ENCODE results near the gene POLR3K.

Gene POLR3K

DNA sequence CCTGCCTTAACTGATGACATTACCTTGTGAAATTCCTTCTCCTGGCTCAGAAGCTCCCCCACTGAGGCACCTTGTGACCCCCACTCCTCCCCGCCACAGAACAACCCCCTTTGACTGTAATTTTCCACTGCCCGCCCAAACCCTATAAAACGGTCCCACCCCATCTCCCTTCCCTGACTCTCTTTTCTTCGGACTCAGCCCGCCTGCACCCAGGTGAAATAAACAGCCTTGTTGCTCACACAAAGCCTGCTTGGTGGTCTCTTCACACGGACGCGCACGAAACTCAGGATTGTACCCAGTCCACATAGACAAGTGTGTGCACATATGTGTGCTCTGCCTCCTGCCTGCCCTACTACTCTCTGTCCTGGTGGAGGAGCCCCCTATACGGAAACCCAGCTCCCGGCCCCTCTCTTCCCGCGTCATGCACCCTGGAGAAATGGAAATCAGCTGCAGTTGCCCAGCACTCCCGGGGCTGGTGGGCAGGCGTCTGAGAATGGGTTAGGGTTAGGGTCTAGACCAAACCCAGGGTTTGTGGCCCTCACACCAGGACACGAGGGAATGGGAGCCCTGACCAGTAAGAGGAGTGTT is 21.4 kb upstream of the POLR3K start:
- Histone ChIP-seq H3K4ac (ENCODE audit: low read length) (peak overlapping the region; percentile 2), H2AFZ (ENCODE audit: low read length) (peak overlapping the region; percentile 14), H2BK12ac (ENCODE audit: low read length) (no peak overlapping the region), H3K4me3 (ENCODE audit: low read length in 2 of 2) (no peak overlapping the region), H4K8ac (ENCODE audit: low read depth, low read length) (no peak overlapping the region), H3K36me3 (replicated peaks in 1 of 2; ENCODE audit: control insufficient read depth in 2 of 2, insufficient read depth in 2 of 2, low read length in 2 of 2) (peaks cover 5 to 9% of the 10 kb centered on the region in 2 donors), H3K4me1 (ENCODE audit: control insufficient read depth in 2 of 2, insufficient read depth in 1 of 2, low read depth in 1 of 2, low read length in 2 of 2) (peaks cover 54 to 58% of the 10 kb centered on the region in 2 donors), H2BK120ac (ENCODE audit: low read depth, low read length) (no peak overlapping the region), H3K9ac (ENCODE audit: low read depth, low read length, poor library complexity) (no peak overlapping the region), H3K4me2 (ENCODE audit: insufficient read depth, low read length, poor library complexity, severe bottlenecking) (no peak overlapping the region), H3K79me1 (ENCODE audit: low read depth, low read length) (peaks cover 2% of the 10 kb centered on the region), H3K14ac (ENCODE audit: low read length) (no peak overlapping the region), H3K23ac (ENCODE audit: low read depth, low read length, poor library complexity) (peak overlapping the region; percentile 75), H2BK5ac (ENCODE audit: low read length) (peak overlapping the region; percentile 32), H2BK15ac (ENCODE audit: low read length) (peak overlapping the region; percentile 90), H4K91ac (ENCODE audit: low read depth, low read length, poor library complexity) (no peak overlapping the region), H3K27ac (replicated peaks; ENCODE audit: low read length) (no peak overlapping the region), H3K27me3 (ENCODE audit: control insufficient read depth in 3 of 3, insufficient read depth in 3 of 3, low read depth in 1 of 3, low read length in 3 of 3) (peaks cover 0 to 3% (median 0%) of the 10 kb centered on the region in 3 experiments), H3K18ac (ENCODE audit: low read length) (no peak overlapping the region), H3K9me3 (replicated peaks in 1 of 2; ENCODE audit: control insufficient read depth in 2 of 2, insufficient read depth in 1 of 2, low read depth in 1 of 2, low read length in 2 of 2) (no peaks in the 10 kb centered on the region), H2AK5ac (ENCODE audit: low read depth, low read length) (peak overlapping the region; percentile 96)
- DNase-seq (ENCODE audit: low spot score) = no peak
- WGBS, 2 donors (ENCODE audit: extremely low coverage in 2 of 2, insufficient read length in 2 of 2, insufficient replicate concordance in 1 of 2) = no CpG with 5 or more reads among the region's 16 CpGs

GRCh38 chr16:74051-74746 is 20.8 kb upstream of the POLR3K start:
- Histone ChIP-seq H3K79me1 (ENCODE audit: low read depth, low read length) (no peaks in the 10 kb centered on the region), H3K27me3 (ENCODE audit: control insufficient read depth in 3 of 3, insufficient read depth in 3 of 3, low read depth in 1 of 3, low read length in 3 of 3) (peaks cover 0 to 3% (median 0%) of the 10 kb centered on the region in 3 experiments), H2BK15ac (ENCODE audit: low read length) (peak overlapping the region; percentile 100), H2BK12ac (ENCODE audit: low read length) (peak overlapping the region; percentile 28), H2AFZ (ENCODE audit: low read length) (peak overlapping the region; percentile 14), H3K27ac (replicated peaks; ENCODE audit: low read length) (peak overlapping the region; percentile 35), H4K91ac (ENCODE audit: low read depth, low read length, poor library complexity) (peak overlapping the region; percentile 81), H3K9ac (ENCODE audit: low read depth, low read length, poor library complexity) (no peak overlapping the region), H2BK5ac (ENCODE audit: low read length) (peak overlapping the region; percentile 1), H3K9me3 (replicated peaks in 1 of 2; ENCODE audit: control insufficient read depth in 2 of 2, insufficient read depth in 1 of 2, low read depth in 1 of 2, low read length in 2 of 2) (no peaks in the 10 kb centered on the region), H3K4me1 (ENCODE audit: control insufficient read depth in 2 of 2, insufficient read depth in 1 of 2, low read depth in 1 of 2, low read length in 2 of 2) (peaks cover 59 to 63% of the 10 kb centered on the region in 2 donors), H3K4me3 (ENCODE audit: low read length in 2 of 2) (no peak overlapping the region), H3K18ac (ENCODE audit: low read length) (peak overlapping the region; percentile 61), H4K8ac (ENCODE audit: low read depth, low read length) (no peak overlapping the region), H3K36me3 (replicated peaks in 1 of 2; ENCODE audit: control insufficient read depth in 2 of 2, insufficient read depth in 2 of 2, low read length in 2 of 2) (peaks cover 0 to 3% of the 10 kb centered on the region in 2 donors), H3K14ac (ENCODE audit: low read length) (peak overlapping the region; percentile 48), H2BK120ac (ENCODE audit: low read depth, low read length) (no peak overlapping the region), H2AK5ac (ENCODE audit: low read depth, low read length) (peak overlapping the region; percentile 17), H3K23ac (ENCODE audit: low read depth, low read length, poor library complexity) (peak overlapping the region; percentile 25), H3K4ac (ENCODE audit: low read length) (peak overlapping the region; percentile 69), H3K4me2 (ENCODE audit: insufficient read depth, low read length, poor library complexity, severe bottlenecking) (no peak overlapping the region)
- WGBS, 2 donors (ENCODE audit: extremely low coverage in 2 of 2, insufficient read length in 2 of 2, insufficient replicate concordance in 1 of 2) = no CpG with 5 or more reads among the region's 12 CpGs
- DNase-seq (ENCODE audit: low spot score) = no peak

- H3K27ac ChIP-seq (replicated peaks; ENCODE audit: low read length) = peak within 1 kb of the TSS; percentile 43
- peak within 1 kb of the TSS; percentile 70 to 81 for H3K4me3 ChIP-seq (ENCODE audit: low read length in 2 of 2)
- H2AK5ac ChIP-seq (ENCODE audit: low read depth, low read length) = peak within 1 kb of the TSS; percentile 21
- peak within 1 kb of the TSS; percentile 87 for H4K91ac ChIP-seq (ENCODE audit: low read depth, low read length, poor library complexity)
- WGBS, 2 donors (ENCODE audit: extremely low coverage in 2 of 2, insufficient read length in 2 of 2, insufficient replicate concordance in 1 of 2) = 100% methylated on average over 3 of the region's 62 CpGs; no CpG with 5 or more reads in 1 of the 2 donors
- no peaks in the 10 kb centered on the region for H3K79me1 ChIP-seq (ENCODE audit: low read depth, low read length)
- H3K18ac ChIP-seq (ENCODE audit: low read length) = peak within 1 kb of the TSS; percentile 99
- peak within 1 kb of the TSS; percentile 89 for H2BK12ac ChIP-seq (ENCODE audit: low read length)
- peak within 1 kb of the TSS; percentile 8 for H4K8ac ChIP-seq (ENCODE audit: low read depth, low read length)
- DNase-seq (ENCODE audit: low spot score) = peak; percentile 66
- H3K9me3 ChIP-seq (replicated peaks in 1 of 2; ENCODE audit: control insufficient read depth in 2 of 2, insufficient read depth in 1 of 2, low read depth in 1 of 2, low read length in 2 of 2) = no peaks in the 10 kb centered on the region
- peak within 1 kb of the TSS; percentile 88 for H3K9ac ChIP-seq (ENCODE audit: low read depth, low read length, poor library complexity)
- peak within 1 kb of the TSS; percentile 79 for H2BK5ac ChIP-seq (ENCODE audit: low read length)
- no peak within 1 kb of the TSS for H3K4ac ChIP-seq (ENCODE audit: low read length)
- peak within 1 kb of the TSS; percentile 82 for H2BK120ac ChIP-seq (ENCODE audit: low read depth, low read length)
- peak within 1 kb of the TSS; percentile 92 for H3K23ac ChIP-seq (ENCODE audit: low read depth, low read length, poor library complexity)
- H3K27me3 ChIP-seq (ENCODE audit: control insufficient read depth in 3 of 3, insufficient read depth in 3 of 3, low read depth in 1 of 3, low read length in 3 of 3) = peaks cover 0 to 3% (median 0%) of the 10 kb centered on the region in 3 experiments
- peak within 1 kb of the TSS; percentile 92 for H3K4me2 ChIP-seq (ENCODE audit: insufficient read depth, low read length, poor library complexity, severe bottlenecking)
- H3K36me3 ChIP-seq (replicated peaks in 1 of 2; ENCODE audit: control insufficient read depth in 2 of 2, insufficient read depth in 2 of 2, low read length in 2 of 2) = no peaks in the 10 kb centered on the region
- peaks cover 66 to 69% of the 10 kb centered on the region in 2 donors for H3K4me1 ChIP-seq (ENCODE audit: control insufficient read depth in 2 of 2, insufficient read depth in 1 of 2, low read depth in 1 of 2, low read length in 2 of 2)
- H3K14ac ChIP-seq (ENCODE audit: low read length) = peak within 1 kb of the TSS; percentile 90
- peak within 1 kb of the TSS; percentile 100 for H2BK15ac ChIP-seq (ENCODE audit: low read length)
- peak within 1 kb of the TSS; percentile 86 for H2AFZ ChIP-seq (ENCODE audit: low read length)
Observed at GRCh38 chr16:72561-73548, 19.4 kb upstream of the POLR3K start, which contains the start of gene RHBDF1. Gene RHBDF1, minus strand, starts transcription at chr16:72631. Its CDS starts 7,616 bp downstream, at chr16:65015.
